Inflammatory macrophage treated with lipopolysaccharide for 1 hour (primary cell): ENCODE results near the gene ABCD1.
A peak's percentile ranks its signal among the peaks of the same experiment; 100 is the strongest.
"Not testable (repeated sequence)": the region's sequence is repeated elsewhere in the genome, so short reads cannot be mapped to it uniquely, and the experiment has no call there.

Source experiments
- DNase-seq, 2 donors: peaks; one replicate each; pipeline ENCODE4 v3.0.0-alpha.2; 2020 to 2022

ABCD1 gene

GRCh38 chrX:153714256-153714655 lies 10.4 kb upstream of the ABCD1 start:
- DNase-seq, result no peak

DNA sequence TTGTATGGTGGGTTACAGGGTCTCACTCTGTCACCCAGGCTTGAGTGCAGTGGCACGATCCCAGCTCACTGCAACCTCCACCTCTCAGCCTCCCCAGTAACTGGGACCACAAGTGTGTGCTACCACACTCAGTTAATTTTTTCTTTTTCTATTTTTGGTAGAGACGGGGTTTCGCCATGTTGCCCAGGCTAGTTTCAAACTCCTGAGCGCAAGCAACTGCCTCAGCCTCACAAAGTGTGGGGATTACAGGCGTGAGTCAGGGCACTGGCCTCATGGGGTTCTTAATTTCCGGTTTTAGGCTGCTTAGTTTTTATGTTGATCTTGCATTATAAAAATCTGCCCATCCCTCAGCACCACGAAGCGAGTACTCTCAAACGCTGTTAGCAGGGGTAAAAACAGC lies 7.2 kb upstream of the ABCD1 start:
- DNase-seq, result no peak

DNA sequence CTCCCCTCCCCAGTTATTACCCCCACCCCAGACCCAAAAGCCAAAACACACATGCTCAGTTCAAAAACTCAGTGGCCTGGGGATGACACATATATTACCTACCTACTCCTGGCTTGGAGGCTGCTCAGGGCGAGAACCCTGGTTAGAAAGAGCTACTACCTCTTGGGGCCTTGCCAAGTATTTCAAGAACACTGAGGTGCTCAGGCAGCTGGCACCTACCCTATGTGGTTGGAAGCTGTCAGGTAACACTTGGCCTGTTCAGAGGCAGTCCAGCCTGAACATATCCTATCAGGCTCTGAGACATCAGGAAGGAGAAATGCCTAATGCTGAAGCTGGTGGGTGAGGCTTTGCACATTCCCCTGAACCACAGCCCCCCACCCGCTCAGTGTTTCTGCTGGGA lies 5.4 kb upstream of the ABCD1 start:
- no peak for DNase-seq

DNA sequence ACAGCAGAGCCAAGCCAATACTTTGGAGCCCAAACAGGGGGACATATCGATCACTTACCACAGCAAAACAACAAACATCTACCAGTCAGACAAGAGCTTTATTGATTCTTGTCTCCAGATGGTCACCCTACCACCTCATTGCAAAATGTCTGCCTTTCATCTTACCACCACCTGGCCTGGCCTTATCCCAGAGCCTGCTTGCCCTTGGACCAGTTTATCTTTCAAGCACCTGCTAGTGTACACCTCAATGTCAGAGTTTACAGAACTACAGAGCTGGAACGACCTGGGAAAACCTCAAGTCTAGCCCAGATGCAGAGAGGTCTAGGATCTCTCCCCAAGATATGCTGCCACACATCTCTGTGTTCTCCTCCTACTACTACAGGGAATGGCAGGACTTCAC lies 5.0 kb upstream of the ABCD1 start:
- no peak for DNase-seq

DNA sequence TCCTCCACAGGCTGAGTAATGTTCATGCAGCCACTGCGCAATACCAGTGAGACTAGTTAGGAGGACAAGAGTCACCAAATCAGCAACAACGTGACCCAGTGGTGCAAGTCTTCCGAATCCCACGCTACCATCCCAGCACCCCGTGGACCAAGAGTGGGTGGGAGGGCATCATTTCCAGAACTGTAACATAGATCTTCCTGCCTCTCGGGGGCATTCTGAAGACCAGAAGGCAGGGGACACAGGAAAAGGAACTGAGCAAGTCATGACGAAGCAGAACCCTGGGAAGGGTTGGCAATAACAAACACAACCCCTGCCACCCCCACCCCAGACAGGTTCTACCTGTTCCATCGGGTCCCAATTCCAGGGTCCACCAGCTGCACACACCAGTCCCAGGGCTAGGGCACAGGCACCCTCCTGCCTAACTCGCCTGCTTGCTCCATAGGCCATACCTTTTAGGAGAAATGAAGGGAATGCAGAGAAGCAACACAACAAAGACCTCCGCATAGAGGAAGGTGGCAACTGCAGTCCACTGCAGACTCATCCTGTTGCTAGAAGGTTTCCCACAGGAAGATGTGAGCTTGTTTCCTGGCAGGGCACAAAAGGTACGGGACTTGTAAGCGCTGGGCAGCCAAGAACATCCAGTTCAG lies 1.8 kb upstream of the ABCD1 start:
- peak; percentile 82 to 94 for DNase-seq

DNA sequence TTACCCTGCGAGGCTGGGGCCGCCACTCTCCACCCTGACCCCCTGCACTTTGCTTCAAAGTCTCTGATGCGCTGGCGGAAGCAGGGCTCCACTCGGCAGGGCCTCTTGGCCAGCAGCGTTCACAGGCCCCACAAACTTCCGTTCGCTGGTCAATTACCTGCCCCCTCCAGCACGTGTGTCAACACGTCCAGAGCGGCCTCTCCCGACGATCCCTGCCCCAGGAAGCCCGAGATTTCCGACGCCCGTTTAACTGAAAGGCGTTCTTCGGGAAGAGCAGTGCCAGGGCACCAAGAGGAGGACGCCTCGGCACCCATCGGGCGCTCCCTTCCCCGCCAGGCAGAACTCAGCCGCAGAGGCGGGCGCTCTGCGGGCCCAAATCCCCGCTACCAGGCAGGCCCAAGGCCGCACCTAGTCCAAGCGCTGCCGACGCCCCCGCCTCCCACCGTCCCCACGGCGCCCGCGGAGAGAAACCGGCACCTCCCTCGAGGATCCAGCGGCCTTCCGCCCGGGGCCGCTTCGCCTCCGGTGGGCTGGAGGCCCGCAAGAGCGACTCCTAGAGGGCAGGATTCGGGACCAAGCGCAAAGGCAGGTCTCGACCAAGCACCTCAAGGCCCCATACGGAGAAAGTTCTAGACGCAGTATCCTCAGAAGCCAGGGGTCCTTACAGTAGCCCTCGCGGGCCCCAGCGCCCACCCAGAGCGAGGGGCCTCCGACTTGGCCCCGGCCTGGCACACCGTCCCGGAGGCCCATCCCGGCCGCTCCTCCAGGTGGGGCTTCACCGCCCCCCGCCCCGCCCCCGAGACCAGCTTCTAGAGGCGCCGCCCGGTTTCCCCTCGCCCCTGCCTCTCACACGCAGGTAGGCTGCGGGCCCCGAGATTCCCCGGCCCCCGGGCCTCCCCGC lies 1.1 kb upstream of the ABCD1 start:
- peak in 1 of 2 donors; percentile 9 for DNase-seq

- DNase-seq, result no peak
These were observed 579 bp downstream of the ABCD1 start for GRCh38 chrX:153725039-153725831.

- DNase-seq, result no peak
These were observed 1.2 kb downstream of the ABCD1 start for GRCh38 chrX:153725832-153726285.

DNA sequence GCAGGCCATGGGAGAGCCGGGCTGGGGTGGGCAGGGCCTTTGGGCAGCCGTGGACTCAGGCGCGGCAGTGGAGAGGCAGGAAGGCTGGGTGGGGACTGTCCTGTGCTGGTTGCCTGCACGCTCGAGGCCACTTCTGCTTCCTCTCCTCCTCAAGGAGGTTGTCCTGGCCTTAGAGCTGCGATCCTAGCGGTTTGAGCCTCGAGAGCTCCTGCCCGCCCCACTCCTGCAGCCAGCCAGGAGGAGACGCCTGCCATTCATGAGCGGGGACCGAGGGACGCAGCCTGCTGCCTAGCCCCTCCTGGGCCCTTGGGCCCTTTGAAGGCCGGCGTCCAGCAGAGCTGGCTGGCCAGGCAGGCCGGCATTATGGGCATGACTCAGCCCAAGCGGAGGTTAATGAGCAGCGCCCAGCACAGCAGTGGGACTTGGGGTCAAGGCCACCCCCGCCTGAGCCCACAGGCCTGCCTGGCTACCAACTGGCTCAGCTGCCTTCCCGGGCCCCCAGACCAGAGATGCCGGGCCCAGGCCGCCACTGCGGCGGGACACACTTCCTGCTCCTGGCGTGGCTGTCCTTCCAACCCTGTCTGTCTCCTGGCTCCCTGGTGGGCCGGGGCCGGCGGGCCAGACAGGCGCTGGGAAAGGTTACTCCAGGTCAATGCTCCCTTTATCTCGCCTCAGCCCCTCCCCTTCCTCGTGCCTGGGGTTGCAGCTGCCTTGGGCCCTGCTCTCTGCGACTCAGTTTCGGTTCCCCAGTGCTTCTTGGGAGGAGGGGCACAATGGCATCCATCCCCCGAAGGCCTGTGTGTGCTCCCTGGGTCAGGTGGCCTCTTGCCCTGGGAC lies 1.8 kb downstream of the ABCD1 start:
- DNase-seq, result peak; percentile 55 to 68

- no peak for DNase-seq
These were observed 2.7 kb downstream of the ABCD1 start for GRCh38 chrX:153727123-153727931.

DNA sequence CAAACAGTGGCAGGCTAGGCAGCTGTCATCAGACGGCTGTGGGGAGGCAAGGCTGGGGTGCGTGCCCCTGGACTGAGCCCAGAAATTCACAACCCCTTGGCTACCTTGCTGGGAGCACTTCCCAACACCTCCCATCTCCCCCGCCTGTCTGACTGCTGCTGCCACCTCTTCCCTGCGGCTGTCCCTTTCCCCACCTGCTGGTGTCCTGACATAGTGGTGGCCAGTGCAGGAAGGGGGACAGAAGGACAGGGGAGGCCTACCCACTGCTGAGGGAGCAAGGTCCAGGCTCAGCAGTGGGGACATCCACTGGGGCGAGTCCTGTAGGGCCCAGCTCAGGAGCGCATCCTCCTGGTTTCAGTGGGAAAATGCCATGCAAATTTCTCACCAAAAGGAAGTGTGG lies 3.4 kb downstream of the ABCD1 start:
- no peak for DNase-seq

- no peak for DNase-seq
These were observed 4.4 kb downstream of the ABCD1 start for GRCh38 chrX:153728951-153729631.

DNA sequence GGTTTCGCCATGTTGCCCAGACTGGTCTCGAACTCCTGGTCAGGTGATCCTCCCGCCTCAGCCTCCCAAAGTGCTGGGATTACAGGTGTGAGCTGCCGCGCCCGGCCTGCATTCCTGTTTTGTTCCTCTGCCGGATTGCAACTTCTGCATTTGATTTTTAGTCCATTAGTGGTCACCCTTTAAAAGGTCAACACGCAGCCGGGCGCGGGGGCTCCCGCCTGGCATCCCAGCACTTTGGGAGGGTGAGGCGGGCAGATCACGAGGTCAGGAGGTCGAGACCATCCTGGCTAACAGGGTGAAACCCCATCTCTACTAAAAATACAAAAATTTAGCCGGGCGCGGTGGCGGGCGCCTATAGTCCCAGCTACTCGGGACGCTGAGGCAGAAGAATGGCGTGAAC lies 5.5 kb downstream of the ABCD1 start:
- not testable (repeated sequence) for DNase-seq

GRCh38 chrX:153731117-153731844 lies 6.6 kb downstream of the ABCD1 start:
- peak in 1 of 2 donors; percentile 10 for DNase-seq

- DNase-seq, result no peak
These were observed 7.2 kb downstream of the ABCD1 start for GRCh38 chrX:153731845-153732215.

DNA sequence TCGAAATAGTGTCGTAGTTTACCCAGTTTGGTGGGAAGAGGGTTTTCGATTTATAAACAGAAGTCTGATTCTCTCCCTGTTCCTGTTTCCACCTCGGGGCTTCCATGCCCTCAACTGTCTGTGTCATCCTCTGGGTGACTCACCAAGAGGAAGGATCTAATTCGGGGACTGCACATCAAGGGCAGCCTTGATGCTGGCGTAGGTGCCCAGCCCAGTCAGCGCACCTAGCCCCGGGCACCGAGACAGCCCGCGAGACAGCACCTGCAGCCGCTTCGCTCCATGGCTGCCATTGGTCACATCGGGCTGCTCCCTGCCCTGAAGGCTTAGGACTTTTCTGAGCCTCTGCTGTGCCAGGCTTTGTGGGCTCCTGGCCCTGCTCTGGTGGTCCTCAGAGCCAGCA lies 7.7 kb downstream of the ABCD1 start:
- DNase-seq, result peak; percentile 74 to 84

DNA sequence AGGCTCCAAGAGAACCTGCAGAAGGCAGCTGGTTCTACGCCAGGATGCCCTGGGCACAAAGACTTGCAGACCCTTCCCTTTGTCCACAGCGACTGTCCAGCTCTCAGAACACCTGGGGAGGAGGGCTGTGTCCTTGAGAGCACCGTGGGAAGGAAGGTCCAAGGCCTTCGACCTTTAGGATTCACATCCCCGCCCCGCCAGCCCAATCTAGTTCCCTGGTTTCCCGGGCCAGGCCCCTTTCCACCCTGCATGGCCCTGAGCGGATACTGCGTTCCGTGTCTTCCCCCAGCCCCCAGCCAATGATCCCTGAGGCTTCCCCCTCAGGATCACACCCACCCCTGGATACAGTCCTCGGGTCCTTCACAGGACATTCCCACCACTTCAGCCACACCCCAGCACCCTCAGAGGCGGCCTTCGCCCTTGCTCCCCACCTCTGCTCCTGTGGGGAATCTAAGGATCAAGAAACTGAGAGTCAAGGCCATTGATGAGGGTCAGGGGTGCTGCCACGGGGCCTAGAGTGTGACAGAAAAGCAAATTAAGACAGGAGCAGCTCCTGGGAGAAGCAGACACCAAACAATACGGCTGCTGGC lies 9.1 kb downstream of the ABCD1 start:
- no peak for DNase-seq

GRCh38 chrX:153734871-153735270 lies 10.2 kb downstream of the ABCD1 start:
- DNase-seq, result no peak

DNA sequence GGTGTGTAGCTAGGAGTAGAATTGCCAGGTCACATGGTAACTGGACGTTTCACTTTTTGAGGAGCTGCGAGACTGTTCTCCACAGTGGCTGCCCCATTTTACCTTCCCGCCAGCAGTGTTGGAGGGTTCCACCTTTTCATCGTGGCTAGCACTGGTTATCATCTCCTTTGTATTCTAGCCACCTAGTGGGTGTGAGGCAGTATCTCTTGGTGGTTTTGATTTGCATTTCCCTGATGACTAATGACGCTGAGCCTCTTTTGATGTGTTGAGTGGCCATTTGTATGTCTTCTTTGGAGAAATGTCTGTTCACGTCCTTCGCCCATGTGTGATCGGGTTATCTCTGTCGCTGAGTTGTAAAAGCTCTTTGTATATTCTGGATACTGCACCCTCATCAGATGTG lies 10.6 kb downstream of the ABCD1 start:
- no peak for DNase-seq
